Measurements from ENCODE around the gene ATP11B. TPM values are rescaled to one million over a fixed set of nuclear protein-coding genes. Genes with fewer than 3 reads are reported as not detected.

Gene ATP11B
- total RNA-seq, 1 experiment from 2014 or later = 58.1 TPM

DNA sequence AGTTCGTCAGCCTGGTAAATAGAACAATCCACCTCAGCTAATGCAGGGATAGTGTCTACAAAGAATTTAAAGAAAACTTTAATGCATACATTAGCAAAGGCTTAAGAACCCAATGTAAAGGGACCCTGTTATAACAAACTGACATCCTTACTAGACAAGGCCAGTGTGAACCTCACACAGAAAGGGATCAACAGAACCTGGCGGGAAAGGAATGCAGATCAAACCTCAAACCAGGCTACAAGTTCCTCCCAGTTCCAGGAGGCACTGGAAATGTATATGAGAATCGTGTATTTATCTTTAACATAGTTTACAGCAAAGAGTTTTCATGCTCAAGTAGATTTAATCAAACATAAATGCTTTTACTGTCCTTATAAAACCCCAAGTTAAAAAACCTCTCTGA, 37.6 kb upstream of the ATP11B start:
- POLR2A ChIA-PET = no interaction called here
- H3K9me3 ChIP-seq = peaks cover 6% of the 10 kb centered on the region; the same call in 1 of the 2 replicates
- DNase-seq = no peak
- Mint-ChIP-seq H3K36me3 (ENCODE audit: insufficient read depth, unreplicated experiment) (no peaks in the 10 kb centered on the region), H3K4me1 (ENCODE audit: low read depth, unreplicated experiment) (peaks cover 6% of the 10 kb centered on the region), H3K9me3 (ENCODE audit: unreplicated experiment) (no peaks in the 10 kb centered on the region), H3K27ac (ENCODE audit: unreplicated experiment) (no peak overlapping the region), H3K4me3 (ENCODE audit: unreplicated experiment) (no peak overlapping the region), H3K27me3 (ENCODE audit: insufficient read depth, unreplicated experiment) (no peaks in the 10 kb centered on the region)
- CTCF ChIA-PET = no interaction called here
- no peak overlapping the region for H3K4me3 ChIP-seq (ENCODE audit: low read depth, low read length)
- TF ChIP-seq, protein P1, sequence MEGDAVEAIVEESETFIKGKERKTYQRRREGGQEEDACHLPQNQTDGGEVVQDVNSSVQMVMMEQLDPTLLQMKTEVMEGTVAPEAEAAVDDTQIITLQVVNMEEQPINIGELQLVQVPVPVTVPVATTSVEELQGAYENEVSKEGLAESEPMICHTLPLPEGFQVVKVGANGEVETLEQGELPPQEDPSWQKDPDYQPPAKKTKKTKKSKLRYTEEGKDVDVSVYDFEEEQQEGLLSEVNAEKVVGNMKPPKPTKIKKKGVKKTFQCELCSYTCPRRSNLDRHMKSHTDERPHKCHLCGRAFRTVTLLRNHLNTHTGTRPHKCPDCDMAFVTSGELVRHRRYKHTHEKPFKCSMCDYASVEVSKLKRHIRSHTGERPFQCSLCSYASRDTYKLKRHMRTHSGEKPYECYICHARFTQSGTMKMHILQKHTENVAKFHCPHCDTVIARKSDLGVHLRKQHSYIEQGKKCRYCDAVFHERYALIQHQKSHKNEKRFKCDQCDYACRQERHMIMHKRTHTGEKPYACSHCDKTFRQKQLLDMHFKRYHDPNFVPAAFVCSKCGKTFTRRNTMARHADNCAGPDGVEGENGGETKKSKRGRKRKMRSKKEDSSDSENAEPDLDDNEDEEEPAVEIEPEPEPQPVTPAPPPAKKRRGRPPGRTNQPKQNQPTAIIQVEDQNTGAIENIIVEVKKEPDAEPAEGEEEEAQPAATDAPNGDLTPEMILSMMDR (IDR thresholded peaks at IDR 0.05; ENCODE audit: insufficient read depth in 1 of 2, low read depth in 1 of 2, low read length in 1 of 2, severe bottlenecking in 1 of 2, unreplicated experiment in 1 of 2) = no peak
- H3K27me3 ChIP-seq (replicated peaks; ENCODE audit: control insufficient read depth, insufficient read depth, low read length) = no peaks in the 10 kb centered on the region
- H3K4me1 ChIP-seq = peaks cover 30% of the 10 kb centered on the region
- no TSS peak for BruUV-seq (replicated peaks)
- intact Hi-C loops (cut with micrococcal nuclease; ENCODE audit: unreplicated experiment) = no loop called here
- no peaks in the 10 kb centered on the region for H3K36me3 ChIP-seq (ENCODE audit: control insufficient read depth, insufficient read depth, low read length)

DNA sequence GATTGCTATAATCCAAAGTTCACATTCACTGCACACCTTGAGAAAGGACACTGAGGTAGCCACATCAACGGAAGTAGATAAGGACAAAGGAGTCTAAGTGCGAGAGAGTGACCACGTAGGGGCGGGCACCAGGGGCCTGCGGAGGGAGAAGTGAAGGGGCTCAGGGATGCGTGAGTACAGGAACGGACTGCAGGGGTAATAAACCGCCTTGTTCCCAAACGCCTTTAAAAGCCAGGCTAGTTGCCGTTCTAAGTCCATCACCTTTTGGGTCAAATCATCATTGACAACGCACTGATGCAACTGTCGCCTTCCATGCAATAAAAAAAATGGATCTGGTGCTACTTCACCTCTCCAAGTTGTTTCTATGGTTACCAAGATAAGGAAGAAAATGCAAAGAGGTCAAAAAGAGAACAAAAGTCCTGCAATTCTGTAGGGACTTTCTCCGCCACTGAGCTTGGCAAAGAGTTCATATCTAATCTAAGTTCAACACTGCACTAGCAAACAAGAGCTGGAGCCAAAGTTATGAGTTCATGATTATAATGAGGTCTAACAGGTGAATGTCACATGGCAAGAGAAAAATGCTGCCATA, 32.6 kb upstream of the ATP11B start:
- H3K27ac Mint-ChIP-seq (ENCODE audit: unreplicated experiment) = peak overlapping the region; percentile 87
- TF ChIP-seq, protein P1 (IDR thresholded peaks at IDR 0.05; ENCODE audit: insufficient read depth in 1 of 2, low read depth in 1 of 2, low read length in 1 of 2, severe bottlenecking in 1 of 2, unreplicated experiment in 1 of 2) = no peak
- POLR2A ChIA-PET = interaction anchor here (1.0 kb wide), 1 partner anchor 33 kb away, joined by 11 read pairs; the partner anchor contains the start of gene ATP11B
- H3K4me1 Mint-ChIP-seq (ENCODE audit: low read depth, unreplicated experiment) = peaks cover 17% of the 10 kb centered on the region
- Histone ChIP-seq H3K4me3 (ENCODE audit: low read depth, low read length) (no peak overlapping the region), H3K9me3 (no peaks in the 10 kb centered on the region), H3K27me3 (replicated peaks; ENCODE audit: control insufficient read depth, insufficient read depth, low read length) (no peaks in the 10 kb centered on the region), H3K4me1 (peaks cover 28% of the 10 kb centered on the region), H3K36me3 (ENCODE audit: control insufficient read depth, insufficient read depth, low read length) (no peaks in the 10 kb centered on the region)
- CTCF ChIA-PET = interaction anchor here (0.7 kb wide), 1 partner anchor 40 kb away, joined by 3 read pairs; no protein-coding TSS in a partner anchor
- H3K9me3 Mint-ChIP-seq (ENCODE audit: unreplicated experiment) = no peaks in the 10 kb centered on the region
- intact Hi-C loops (cut with micrococcal nuclease; ENCODE audit: unreplicated experiment) = loop anchor here (1.0 to 2.0 kb wide), 4 partner anchors 14 to 44 kb away; no protein-coding TSS in a partner anchor
- peak overlapping the region; percentile 67 for H3K4me3 Mint-ChIP-seq (ENCODE audit: unreplicated experiment)
- no peaks in the 10 kb centered on the region for H3K27me3 Mint-ChIP-seq (ENCODE audit: insufficient read depth, unreplicated experiment)
- peak; percentile 71 to 82 for DNase-seq
- no TSS peak for BruUV-seq (replicated peaks)
- no peaks in the 10 kb centered on the region for H3K36me3 Mint-ChIP-seq (ENCODE audit: insufficient read depth, unreplicated experiment)

GRCh38 chr3:182763896-182764295, 29.4 kb upstream of the ATP11B start:
- H3K4me1 Mint-ChIP-seq (ENCODE audit: low read depth, unreplicated experiment) = peaks cover 17% of the 10 kb centered on the region
- Histone ChIP-seq H3K36me3 (ENCODE audit: control insufficient read depth, insufficient read depth, low read length) (no peaks in the 10 kb centered on the region), H3K4me3 (ENCODE audit: low read depth, low read length) (no peak overlapping the region), H3K4me1 (peaks cover 21% of the 10 kb centered on the region), H3K27me3 (replicated peaks; ENCODE audit: control insufficient read depth, insufficient read depth, low read length) (no peaks in the 10 kb centered on the region), H3K9me3 (no peaks in the 10 kb centered on the region)
- TF ChIP-seq, protein P1 (IDR thresholded peaks at IDR 0.05; ENCODE audit: insufficient read depth in 1 of 2, low read depth in 1 of 2, low read length in 1 of 2, severe bottlenecking in 1 of 2, unreplicated experiment in 1 of 2) = no peak
- intact Hi-C loops (cut with micrococcal nuclease; ENCODE audit: unreplicated experiment) = no loop called here
- ChIA-PET POLR2A (no interaction called here), CTCF (no interaction called here)
- no peak for DNase-seq
- no peaks in the 10 kb centered on the region for H3K36me3 Mint-ChIP-seq (ENCODE audit: insufficient read depth, unreplicated experiment)
- H3K27me3 Mint-ChIP-seq (ENCODE audit: insufficient read depth, unreplicated experiment) = no peaks in the 10 kb centered on the region
- no peak overlapping the region for H3K4me3 Mint-ChIP-seq (ENCODE audit: unreplicated experiment)
- no peaks in the 10 kb centered on the region for H3K9me3 Mint-ChIP-seq (ENCODE audit: unreplicated experiment)
- no TSS peak for BruUV-seq (replicated peaks)
- H3K27ac Mint-ChIP-seq (ENCODE audit: unreplicated experiment) = no peak overlapping the region
